HG02885 (cell line): ENCODE measurements around the gene MAPRE2.
"Not testable (repeated sequence)": the region's sequence is repeated elsewhere in the genome, so short reads cannot be mapped to it uniquely, and the experiment has no call there.

ENCODE experiments used
- ATAC-seq: cut with Tn5 transposase; IDR thresholded peaks from one replicate; pipeline ENCODE4 v1.9.1; 2021; ENCODE audit warnings: mild to moderate bottlenecking; ENCODE audit not compliant: unreplicated experiment, poor library complexity

MAPRE2 gene

DNA sequence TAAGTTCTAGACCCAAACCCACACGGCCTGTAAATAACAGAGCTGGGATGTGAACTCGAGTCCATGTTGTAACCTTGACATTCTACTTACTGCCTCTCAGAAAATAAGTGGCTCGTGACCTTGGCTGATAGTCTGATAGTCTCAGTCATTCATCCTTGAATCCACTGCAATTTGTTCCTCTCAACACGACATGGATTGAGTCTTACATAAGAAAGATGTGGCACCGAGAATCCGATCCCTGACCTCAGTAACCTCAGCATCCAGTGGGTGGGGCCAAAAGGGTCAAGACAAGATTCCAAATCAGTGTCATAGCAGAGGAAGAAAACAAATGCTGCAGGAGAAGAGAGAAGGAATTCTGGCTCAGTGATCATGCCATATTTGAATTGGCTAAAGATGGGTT lies 97.6 kb downstream of the MAPRE2 start:
- no peak for ATAC-seq

- no peak for ATAC-seq
These were observed 98.3 kb downstream of the MAPRE2 start for GRCh38 chr18:35139517-35139916.

GRCh38 chr18:35141077-35141476 lies 99.9 kb downstream of the MAPRE2 start:
- no peak for ATAC-seq

DNA sequence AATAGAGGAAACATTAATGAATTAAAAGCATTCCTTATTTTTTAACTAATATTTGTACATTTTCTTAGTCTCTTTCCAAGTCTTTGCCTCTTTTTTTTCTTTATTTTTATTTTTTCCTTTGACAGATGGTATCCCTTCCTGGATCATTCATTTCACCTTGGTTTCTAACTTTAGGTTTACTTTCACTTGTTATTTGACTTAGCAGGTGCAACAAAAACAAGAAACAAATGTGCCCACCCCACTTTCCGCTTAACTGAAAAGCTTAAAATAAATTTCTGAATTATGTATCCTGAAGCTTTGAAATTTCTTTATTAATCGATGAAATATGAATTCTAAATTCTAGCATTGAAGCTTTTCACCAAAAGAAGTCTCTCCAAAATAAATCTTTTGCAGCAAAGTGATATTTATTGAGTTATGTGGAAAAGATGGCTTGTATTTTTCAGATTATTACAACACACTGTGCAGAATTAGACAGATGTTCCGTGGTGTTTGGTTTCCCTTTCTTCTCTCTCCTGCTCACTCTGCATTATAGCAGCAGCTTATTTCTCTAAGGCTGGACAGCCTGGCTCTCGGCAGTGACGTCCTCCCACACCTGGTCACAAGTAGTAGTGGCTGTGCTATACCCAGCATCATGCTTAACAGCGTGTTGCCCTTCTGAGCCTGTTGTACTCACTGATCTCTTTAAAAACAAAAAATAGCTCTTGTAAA lies 100.5 kb downstream of the MAPRE2 start:
- ATAC-seq, result no peak

- no peak for ATAC-seq
These were observed 101.0 kb downstream of the MAPRE2 start for GRCh38 chr18:35142275-35142615.

DNA sequence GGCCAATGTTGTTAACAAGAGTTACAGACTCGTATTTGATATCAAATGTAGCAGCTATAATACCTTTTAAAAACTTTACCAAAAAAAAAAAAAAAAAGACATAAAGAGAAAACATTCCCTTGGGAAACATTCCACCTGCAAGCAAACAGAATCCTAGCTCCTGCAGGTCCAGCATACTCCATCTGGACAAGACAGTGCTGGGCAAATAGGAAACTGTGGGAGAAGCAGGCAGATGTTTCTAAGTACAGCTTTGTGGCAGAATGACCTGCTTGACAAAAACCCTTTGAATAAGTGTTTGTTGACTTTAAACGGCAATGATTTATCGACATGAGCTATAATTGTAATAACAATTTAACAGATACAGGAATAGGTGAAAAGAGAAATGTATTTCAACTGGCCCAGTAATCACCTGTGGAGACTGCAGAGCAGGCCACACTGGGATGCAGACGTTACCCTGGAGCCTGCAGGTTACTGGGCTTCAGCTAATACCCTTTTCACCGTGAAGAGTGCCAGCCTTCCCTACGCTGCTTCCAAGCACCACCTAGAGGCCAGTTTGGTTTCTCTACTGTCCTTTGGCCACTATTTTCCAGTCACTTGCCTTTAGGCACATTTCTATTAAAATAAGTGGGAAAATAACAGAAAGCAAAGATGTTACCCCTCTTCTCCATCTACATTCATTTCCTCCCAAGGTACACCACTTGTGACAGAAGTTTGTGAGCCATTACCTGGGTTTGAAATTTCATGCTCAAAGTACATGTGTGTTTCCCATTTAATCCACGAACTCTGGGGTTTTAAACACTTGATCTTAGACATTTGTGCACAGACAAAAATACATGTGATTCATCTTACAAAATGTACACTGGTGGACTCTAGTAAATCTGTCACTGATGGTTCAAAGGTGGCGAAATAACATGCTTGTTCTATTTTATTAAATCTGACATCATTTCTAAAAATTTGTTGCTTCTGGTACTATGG lies 102.7 kb downstream of the MAPRE2 start:
- ATAC-seq, result peak; percentile 57

GRCh38 chr18:35144698-35145097 lies 103.5 kb downstream of the MAPRE2 start:
- ATAC-seq, result no peak

GRCh38 chr18:35150195-35150594 lies 109.0 kb downstream of the MAPRE2 start:
- not testable (repeated sequence) for ATAC-seq

DNA sequence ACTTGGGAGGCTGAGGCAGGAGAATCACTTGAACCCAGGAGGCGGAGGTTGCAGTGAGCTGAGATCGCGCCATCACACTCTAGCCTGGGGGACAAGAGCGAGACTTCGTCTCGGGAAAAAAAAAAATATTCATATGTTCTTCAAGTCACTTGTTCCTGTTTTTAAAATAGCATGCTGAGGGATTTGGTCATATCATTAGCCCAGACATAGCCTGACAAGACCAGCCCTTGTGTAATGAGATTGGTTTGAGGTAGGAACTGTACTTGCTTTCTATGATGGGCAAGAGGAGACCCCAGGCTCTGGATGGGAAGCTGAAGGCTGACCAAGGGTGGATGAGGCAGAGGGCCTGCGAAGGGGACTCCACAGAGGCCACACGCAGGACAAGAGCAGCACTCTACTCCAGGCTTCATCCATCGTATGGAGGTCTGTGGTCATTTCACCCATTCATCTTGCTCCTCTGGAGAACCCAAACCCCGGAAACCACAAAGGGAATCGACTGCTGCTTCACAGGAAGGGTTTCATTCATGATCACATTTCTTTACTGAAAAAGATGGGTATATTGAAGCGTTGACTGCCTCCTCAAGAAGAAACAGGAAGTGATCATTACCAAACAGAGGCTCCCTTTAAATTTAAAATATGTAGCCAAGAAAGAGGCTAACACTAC lies 112.5 kb downstream of the MAPRE2 start:
- peak; percentile 71 for ATAC-seq

GRCh38 chr18:35155398-35156117 lies 114.3 kb downstream of the MAPRE2 start:
- ATAC-seq, result no peak

- ATAC-seq, result no peak
These were observed 116.0 kb downstream of the MAPRE2 start for GRCh38 chr18:35157181-35157580.

GRCh38 chr18:35158728-35159450 lies 117.7 kb downstream of the MAPRE2 start:
- ATAC-seq, result peak; percentile 80

- peak; percentile 68 for ATAC-seq
These were observed 118.6 kb downstream of the MAPRE2 start for GRCh38 chr18:35159782-35160181.

DNA sequence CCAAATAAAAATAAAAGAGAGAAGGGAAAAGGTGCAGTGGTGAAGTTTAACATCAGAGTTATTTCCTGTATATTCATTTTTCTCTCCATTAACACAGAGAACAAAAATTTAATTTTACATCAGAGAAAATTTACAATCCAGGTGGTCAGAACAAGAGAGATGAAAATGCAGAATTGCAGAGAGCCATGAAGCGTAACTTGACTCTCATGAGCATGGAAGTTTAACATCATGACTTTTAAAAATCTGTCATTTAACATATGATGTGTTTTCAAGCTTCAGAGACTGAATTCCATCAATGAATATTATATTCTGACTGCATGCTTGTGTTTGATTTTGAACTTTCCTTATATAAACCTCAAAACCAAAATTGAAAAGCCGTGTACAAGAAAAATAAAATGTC lies 120.3 kb downstream of the MAPRE2 start:
- ATAC-seq, result no peak

DNA sequence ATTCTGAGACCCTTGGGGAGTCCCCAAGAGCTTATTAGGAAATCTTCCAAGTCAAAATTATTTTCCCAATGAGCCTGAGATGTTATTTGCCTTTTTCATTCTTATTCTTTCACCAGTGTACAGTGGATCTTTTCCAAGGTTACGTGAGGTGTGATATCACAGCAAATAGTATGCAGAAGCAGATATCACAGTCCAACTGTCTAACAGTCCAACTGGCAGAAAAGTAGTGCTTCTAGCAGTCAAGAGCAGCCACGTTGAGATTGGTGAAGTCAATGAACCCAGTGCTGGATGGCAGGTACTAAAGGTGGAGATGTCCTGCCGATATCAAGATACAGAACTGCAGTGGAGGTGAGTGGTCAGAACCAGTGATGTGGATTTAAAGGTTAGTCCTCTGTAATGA lies 120.7 kb downstream of the MAPRE2 start:
- no peak for ATAC-seq

- ATAC-seq, result no peak
These were observed 121.9 kb downstream of the MAPRE2 start for GRCh38 chr18:35163014-35163539.

- ATAC-seq, result no peak
These were observed 122.5 kb downstream of the MAPRE2 start for GRCh38 chr18:35163721-35164120.

DNA sequence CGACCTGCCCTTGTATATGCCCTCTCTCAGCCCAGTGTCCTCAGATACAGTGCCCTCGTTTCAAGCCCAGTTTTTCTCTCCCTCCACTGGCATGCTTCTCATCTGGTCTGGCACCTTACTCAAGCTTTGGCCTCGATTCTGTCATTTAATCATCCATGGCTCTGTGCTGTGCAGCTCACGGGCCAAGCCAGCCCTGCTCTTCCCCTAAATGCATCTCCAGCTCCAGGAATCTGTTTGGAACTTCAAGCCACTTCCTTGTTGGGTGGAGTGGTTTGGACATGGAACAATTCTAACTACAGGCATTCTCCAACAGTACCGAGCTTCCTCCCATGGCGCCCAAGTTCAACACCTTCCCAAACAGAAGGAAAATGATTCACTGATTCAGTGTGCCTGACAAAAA lies 122.9 kb downstream of the MAPRE2 start:
- no peak for ATAC-seq

- ATAC-seq, result no peak
These were observed 126.1 kb downstream of the MAPRE2 start for GRCh38 chr18:35167332-35167731.
